Thoracic aorta (tissue), 2 donors: Measurements from ENCODE around the gene BEND6. TPM values are rescaled to one million over a fixed set of nuclear protein-coding genes. Genes with fewer than 3 reads are reported as not detected.

Experiments used
- ATAC-seq: fragments of 150-250 bp; one replicate; pipeline ENCODE4 v1.8.0; 2017; ENCODE audit warnings: low read depth; ENCODE audit not compliant: insufficient number of reproducible peaks, low FRiP score
- DNase-seq: peaks from one replicate; pipeline ENCODE4 v3.0.0-alpha.2; 2020; ENCODE audit warnings: low spot score
- H3K27ac ChIP-seq, 2 donors: fragments of 200-600 bp; sonication (generic); 1 replicate in 1 of 2; 2 replicates in 1 of 2; pipeline ENCODE4 v1.5.1; 2016; ENCODE audit warnings: mild to moderate bottlenecking in 2 of 2, moderate library complexity in 2 of 2
- H3K27me3 ChIP-seq: fragments of 200-600 bp; sonication (generic); replicated peaks from 2 replicates; pipeline ENCODE4 v1.6.0; 2016; ENCODE audit warnings: mild to moderate bottlenecking; ENCODE audit not compliant: insufficient read depth
- H3K36me3 ChIP-seq: fragments of 200-600 bp; sonication (generic); one replicate; pipeline ENCODE4 v1.5.1; 2016
- H3K4me1 ChIP-seq, 2 donors: fragments of 200-600 bp; sonication (generic); 1 replicate in 1 of 2; 2 replicates in 1 of 2; pipeline versions ENCODE4 v1.5.1 to v1.6.0; 2016; ENCODE audit warnings: low read depth in 2 of 2, mild to moderate bottlenecking in 1 of 2; ENCODE audit not compliant: control insufficient read depth in 1 of 2
- H3K4me3 ChIP-seq: fragments of 200-600 bp; sonication (generic); 2 replicates; pipeline ENCODE4 v1.5.1; 2016; ENCODE audit warnings: mild to moderate bottlenecking
- H3K9me3 ChIP-seq: fragments of 200-600 bp; sonication (generic); 2 replicates; pipeline ENCODE4 v1.5.1; 2016
- CTCF ChIP-seq: fragments of 200-600 bp; sonication (generic); IDR thresholded peaks from one replicate; pipeline ENCODE4 v1.5.1; 2019; ENCODE audit warnings: antibody characterized with exemption
- total RNA-seq, 2 donors: library from RNA; depleted of rRNA; stranded (reverse); fragments of >200 nt; gene quantifications; one replicate each; pipeline versions ENCODE4 v1.1.0 to v1.2.3, GENCODE V29; 2016

BEND6 gene
- total RNA-seq, 2 donors from 2014 or later, result 0.21 to 0.27 TPM

GRCh38 chr6:56986611-56987010, 31.7 kb downstream of the BEND6 start:
- TF ChIP-seq CTCF, result no peak
- no peak for DNase-seq
- Histone ChIP-seq H3K27ac (no peak overlapping the region), H3K27me3 (no peaks in the 10 kb centered on the region), H3K4me3 (no peak overlapping the region), H3K4me1 (no peaks in the 10 kb centered on the region), H3K9me3 (no peaks in the 10 kb centered on the region), H3K36me3 (no peaks in the 10 kb centered on the region)
- no peak for ATAC-seq

DNA sequence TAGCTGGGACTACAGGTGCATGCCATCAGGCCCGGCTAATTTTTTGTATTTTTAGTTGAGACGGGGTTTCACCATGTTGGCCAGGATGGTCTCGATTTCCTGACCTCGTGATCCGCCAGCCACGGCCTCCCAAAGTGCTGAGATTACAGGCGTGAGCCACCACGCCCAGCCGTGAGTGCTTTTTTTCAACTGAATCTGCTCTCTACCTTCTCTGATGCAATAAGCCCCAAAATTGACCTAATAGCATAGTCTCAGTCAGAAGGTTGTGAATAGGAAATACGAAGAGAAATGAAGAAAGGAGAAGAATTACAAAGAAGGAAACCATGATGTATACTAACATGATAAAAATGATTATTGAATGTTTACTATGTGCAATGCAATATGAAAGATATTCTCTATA, 33.2 kb downstream of the BEND6 start:
- Histone ChIP-seq H3K36me3 (no peaks in the 10 kb centered on the region), H3K4me1 (no peaks in the 10 kb centered on the region), H3K27me3 (no peaks in the 10 kb centered on the region), H3K27ac (no peak overlapping the region), H3K9me3 (no peaks in the 10 kb centered on the region), H3K4me3 (no peak overlapping the region)
- no peak for TF ChIP-seq CTCF
- DNase-seq (no peak), ATAC-seq (no peak)

DNA sequence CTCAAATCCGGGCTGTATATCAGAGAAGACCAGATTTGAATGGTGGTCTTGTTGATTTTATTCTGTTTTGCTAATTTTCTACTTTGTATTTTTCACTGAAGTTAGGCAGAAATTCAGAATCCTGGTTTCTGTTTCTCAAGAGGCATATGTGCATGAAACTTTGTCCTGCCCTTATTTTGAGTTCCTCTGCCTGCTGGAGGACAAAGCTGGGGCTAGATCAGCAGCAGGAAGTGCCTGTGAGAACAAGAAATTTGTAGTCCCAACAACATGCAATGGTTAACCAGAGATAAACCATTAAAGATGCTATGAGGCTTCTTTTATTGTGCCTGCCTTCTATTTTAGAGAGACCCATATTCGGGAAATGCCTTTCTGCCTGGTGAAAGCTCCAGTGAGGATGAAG, 37.1 kb downstream of the BEND6 start:
- Histone ChIP-seq H3K27ac (no peak overlapping the region), H3K4me3 (no peak overlapping the region), H3K27me3 (no peaks in the 10 kb centered on the region), H3K9me3 (no peaks in the 10 kb centered on the region), H3K36me3 (no peaks in the 10 kb centered on the region), H3K4me1 (no peaks in the 10 kb centered on the region)
- DNase-seq, result no peak
- ATAC-seq, result no peak
- TF ChIP-seq CTCF, result no peak

DNA sequence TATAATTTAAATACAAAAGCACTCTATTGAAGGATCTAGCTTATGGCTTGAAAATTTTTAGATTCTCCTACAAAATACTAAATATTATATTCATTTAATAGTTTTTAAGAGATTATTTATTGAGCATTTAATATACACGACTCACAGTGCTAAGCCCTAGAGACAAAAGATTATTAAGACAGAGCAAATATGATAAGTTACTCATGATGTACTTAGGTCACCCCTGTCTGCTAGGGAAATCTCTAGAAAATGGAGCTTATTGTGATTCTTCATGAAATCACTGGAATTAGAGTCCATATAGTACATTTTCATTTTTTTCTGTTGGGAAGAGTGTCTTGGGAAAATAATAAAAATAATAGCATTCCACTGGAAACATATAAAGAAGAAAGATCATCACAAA, 37.8 kb downstream of the BEND6 start:
- DNase-seq (no peak), ATAC-seq (no peak)
- H3K27ac ChIP-seq, result no peak overlapping the region
- H3K9me3 ChIP-seq, result no peaks in the 10 kb centered on the region
- no peak overlapping the region for H3K4me3 ChIP-seq
- H3K4me1 ChIP-seq, result no peaks in the 10 kb centered on the region
- H3K27me3 ChIP-seq, result no peaks in the 10 kb centered on the region
- no peak for TF ChIP-seq CTCF
- H3K36me3 ChIP-seq, result no peaks in the 10 kb centered on the region

DNA sequence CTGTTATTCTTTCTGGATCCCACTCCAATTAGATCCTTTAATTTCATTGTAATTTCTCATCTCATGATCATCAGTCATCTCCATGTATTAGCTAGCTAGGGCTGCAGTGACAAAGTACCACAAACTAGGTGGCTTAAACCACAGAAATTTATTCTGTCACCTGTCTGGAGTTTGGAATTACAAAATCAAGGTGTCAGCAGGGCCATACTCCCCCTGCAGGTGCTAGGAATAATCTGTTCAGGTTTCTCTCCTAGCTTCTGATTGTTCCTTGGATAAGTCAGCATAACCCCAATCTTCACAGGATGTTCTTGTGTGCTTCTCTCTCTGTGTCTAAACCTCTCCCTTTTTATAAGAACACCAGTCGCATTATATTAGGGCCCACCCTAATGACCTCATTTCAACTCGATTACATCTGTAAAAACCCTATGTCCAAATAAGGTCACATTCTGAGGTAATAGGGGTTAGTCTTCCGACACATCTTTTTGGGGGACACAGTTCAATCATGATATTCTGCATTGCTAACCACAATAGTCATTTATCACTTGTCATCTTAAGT, 40.5 kb downstream of the BEND6 start:
- no peak for TF ChIP-seq CTCF
- Histone ChIP-seq H3K4me1 (no peaks in the 10 kb centered on the region), H3K36me3 (no peaks in the 10 kb centered on the region), H3K9me3 (peaks cover 7% of the 10 kb centered on the region), H3K27ac (no peak overlapping the region), H3K4me3 (no peak overlapping the region), H3K27me3 (no peaks in the 10 kb centered on the region)
- no peak for ATAC-seq
- DNase-seq, result no peak
